Heart right ventricle (tissue), 16 donors: Measurements from ENCODE around the gene DLX2. TPM values are rescaled to one million over a fixed set of nuclear protein-coding genes. Genes with fewer than 3 reads are reported as not detected.

Experiments used
- ATAC-seq, 8 donors: fragments of 200-7000 bp; cut with Tn5 transposase; one replicate each; pipeline ENCODE4 v1.9.1; 2020; ENCODE audit warnings: mild to moderate bottlenecking in 8 of 8, moderate library complexity in 8 of 8, moderate number of reproducible peaks in 1 of 8
- DNase-seq, 2 donors: peaks; one replicate each; pipeline ENCODE4 v3.0.0-alpha.2; 2020
- H3K27ac ChIP-seq, 10 donors: fragments of 200-600 bp; sonication (generic) in 2 of 10; one replicate each; pipeline versions ENCODE4 v1.5.0 to v1.8.0; 2020 to 2022; ENCODE audit warnings: mild to moderate bottlenecking in 3 of 10
- H3K27me3 ChIP-seq, 7 donors: fragments of 200-600 bp; one replicate each; pipeline ENCODE4 v1.8.0; 2021 to 2022; ENCODE audit warnings: mild to moderate bottlenecking in 2 of 7
- H3K36me3 ChIP-seq, 9 donors: fragments of 200-600 bp; sonication (generic) in 1 of 9; one replicate each; pipeline versions ENCODE4 v1.5.0 to v1.8.0; 2020 to 2022; ENCODE audit warnings: mild to moderate bottlenecking in 2 of 9
- H3K4me1 ChIP-seq, 9 donors: fragments of 200-600 bp; sonication (generic) in 1 of 9; one replicate each; pipeline versions ENCODE4 v1.5.0 to v1.8.0; 2020 to 2022; ENCODE audit warnings: mild to moderate bottlenecking in 4 of 9
- H3K4me3 ChIP-seq, 10 donors: fragments of 200-600 bp; sonication (generic) in 2 of 10; one replicate each; pipeline versions ENCODE4 v1.5.0 to v1.8.0; 2020 to 2022; ENCODE audit warnings: mild to moderate bottlenecking in 7 of 10, moderate library complexity in 2 of 10
- H3K9me3 ChIP-seq, 11 donors: fragments of 200-600 bp in 10 of 11; sonication (generic) in 2 of 11; one replicate each; pipeline versions ENCODE4 v1.5.0 to v1.8.0; 2013 to 2022; ENCODE audit warnings: mild to moderate bottlenecking in 2 of 11, control low read depth in 1 of 11, moderate library complexity in 1 of 11
- WGBS, 2 donors: extraction: QIAGEN DNeasy Blood & Tissue Kit; methylation state at CpG; one replicate each; pipeline ENCODE4 v1.1.7; 2013; ENCODE audit warnings: inconsistent platforms in 1 of 2; 5-methylcytosine and 5-hydroxymethylcytosine counted together
- intact Hi-C, 10 donors: fragments of 100-400 bp; cut with DNase I; formaldehyde crosslinking; loops; one replicate each; pipeline versions ENCODE4 v1.11.1 to v1.14.2; 2022
- polyA plus RNA-seq, 2 donors: library from polyadenylated mRNA; stranded (reverse); fragments of 200-250 nt; gene quantifications; one replicate each; pipeline ENCODE4 v1.2.3, GENCODE V29; 2013
- total RNA-seq, 10 donors: library from RNA; stranded (reverse); fragmentation: NEBNext Ultra II Directional in 3 of 10; extraction: Animal tissue kit (Norgen Biotek cat#: 25700) in 3 of 10; gene quantifications; one replicate each; pipeline versions ENCODE4 v1.2.1 to v1.2.4, GENCODE V29; 2021 to 2023
- TF ChIP-seq, protein P1 (sequence below), 9 donors: fragments of 200-600 bp; sonication (generic) in 2 of 9; IDR thresholded peaks; one replicate each; pipeline versions ENCODE4 v1.5.0 to v1.8.0; 2021 to 2022; ENCODE audit warnings: antibody characterized with exemption in 9 of 9, mild to moderate bottlenecking in 5 of 9, moderate library complexity in 1 of 9
- donor health status: Arrhythmogenic right ventricular cardiomyopathy.
- donor health status: ischemic (EF 13 %, LVEDD 7.1; RV severe dilation, severe dysfunction).
- donor health status: healthy with polysubstance abuse.
- donor health status: DM: no; HTN: yes; CAD: no.
- donor health status: DM: no; HTN: no; CAD: no.
- donor health status: ischemic (EF 25% LVEDD 6.9; RV normal size, moderate dysfunction).
- donor health status: ischemic (EF 25% LVEDD 5.7; RV mildly dilated, moderate dysfunction).
- donor health status: healthy.
- donor health status: DM: yes; HTN: yes; CAD: no.
- donor health status: Ischemic cardiomyopathy.
- donor health status: ischemic (EF 35%, LVEDD 5.7; RV mildly dilated, moderate dysfunction).
- donor health status: nonischemic (EF 11% LVEDD 7.7; RV severe dilation, severe dysfunction).
- donor health status: DM: yes; HTN: yes; CAD: no.
- donor health status: PGD.
- donor health status: ischemic (EF 29% LVEDD 5.4; RV normal size, mild dysfunction).
- donor health status: nonischemic (EF 23%, LVEDD 6.1; RV moderate dilation, normal function).

Gene DLX2
- total and polyA plus RNA-seq, 12 donors: 0.11 TPM; not detected in 11

DNA sequence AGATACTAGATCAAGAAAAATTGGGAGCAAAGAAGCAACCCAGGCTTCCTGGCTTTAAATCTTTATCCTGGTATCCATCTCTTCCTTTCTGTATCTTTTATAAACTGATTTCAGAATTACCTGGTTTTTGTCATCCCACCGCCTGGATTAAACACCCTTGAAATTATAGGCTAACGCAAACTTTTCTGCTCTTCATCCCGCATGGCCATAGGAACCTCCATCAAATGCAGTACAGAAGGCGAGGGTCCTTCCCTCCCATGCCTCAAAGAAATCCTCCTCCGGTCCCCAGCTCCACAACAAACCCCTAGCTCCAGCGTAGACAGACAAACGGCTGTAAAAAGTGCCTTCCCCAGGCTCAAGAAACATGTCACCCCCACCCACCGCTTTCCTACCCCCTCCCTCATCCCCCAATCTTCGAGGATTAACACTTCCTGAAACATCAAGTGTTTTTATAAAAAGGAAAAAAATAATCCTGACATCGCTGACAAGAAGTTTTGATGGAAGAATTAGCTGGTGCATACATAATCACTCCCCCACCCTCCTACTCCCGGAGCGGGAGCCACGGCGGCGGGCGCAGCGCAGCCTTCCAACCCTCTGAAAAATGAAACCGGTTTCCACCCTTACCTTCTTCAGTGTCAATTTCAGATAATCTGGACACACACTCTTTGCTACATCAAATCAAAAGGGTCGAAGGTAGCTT lies 9.8 kb downstream of the DLX2 start:
- Histone ChIP-seq H3K27ac (no peak overlapping the region), H3K4me3 (no peak overlapping the region), H3K36me3 (no peaks in the 10 kb centered on the region), H3K4me1 (peaks cover 18 to 56% (median 37%) of the 10 kb centered on the region in 9 donors), H3K27me3 (peaks cover 97 to 100% (median 100%) of the 10 kb centered on the region in 7 donors), H3K9me3 (no peaks in the 10 kb centered on the region)
- WGBS, 2 donors: 7 to 10% methylated on average over 19 of the region's 19 CpGs
- TF ChIP-seq, protein P1, sequence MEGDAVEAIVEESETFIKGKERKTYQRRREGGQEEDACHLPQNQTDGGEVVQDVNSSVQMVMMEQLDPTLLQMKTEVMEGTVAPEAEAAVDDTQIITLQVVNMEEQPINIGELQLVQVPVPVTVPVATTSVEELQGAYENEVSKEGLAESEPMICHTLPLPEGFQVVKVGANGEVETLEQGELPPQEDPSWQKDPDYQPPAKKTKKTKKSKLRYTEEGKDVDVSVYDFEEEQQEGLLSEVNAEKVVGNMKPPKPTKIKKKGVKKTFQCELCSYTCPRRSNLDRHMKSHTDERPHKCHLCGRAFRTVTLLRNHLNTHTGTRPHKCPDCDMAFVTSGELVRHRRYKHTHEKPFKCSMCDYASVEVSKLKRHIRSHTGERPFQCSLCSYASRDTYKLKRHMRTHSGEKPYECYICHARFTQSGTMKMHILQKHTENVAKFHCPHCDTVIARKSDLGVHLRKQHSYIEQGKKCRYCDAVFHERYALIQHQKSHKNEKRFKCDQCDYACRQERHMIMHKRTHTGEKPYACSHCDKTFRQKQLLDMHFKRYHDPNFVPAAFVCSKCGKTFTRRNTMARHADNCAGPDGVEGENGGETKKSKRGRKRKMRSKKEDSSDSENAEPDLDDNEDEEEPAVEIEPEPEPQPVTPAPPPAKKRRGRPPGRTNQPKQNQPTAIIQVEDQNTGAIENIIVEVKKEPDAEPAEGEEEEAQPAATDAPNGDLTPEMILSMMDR (IDR thresholded peaks at IDR 0.05): no peak
- DNase-seq: no peak
- intact Hi-C loops: no loop called here
- ATAC-seq: no peak

DNA sequence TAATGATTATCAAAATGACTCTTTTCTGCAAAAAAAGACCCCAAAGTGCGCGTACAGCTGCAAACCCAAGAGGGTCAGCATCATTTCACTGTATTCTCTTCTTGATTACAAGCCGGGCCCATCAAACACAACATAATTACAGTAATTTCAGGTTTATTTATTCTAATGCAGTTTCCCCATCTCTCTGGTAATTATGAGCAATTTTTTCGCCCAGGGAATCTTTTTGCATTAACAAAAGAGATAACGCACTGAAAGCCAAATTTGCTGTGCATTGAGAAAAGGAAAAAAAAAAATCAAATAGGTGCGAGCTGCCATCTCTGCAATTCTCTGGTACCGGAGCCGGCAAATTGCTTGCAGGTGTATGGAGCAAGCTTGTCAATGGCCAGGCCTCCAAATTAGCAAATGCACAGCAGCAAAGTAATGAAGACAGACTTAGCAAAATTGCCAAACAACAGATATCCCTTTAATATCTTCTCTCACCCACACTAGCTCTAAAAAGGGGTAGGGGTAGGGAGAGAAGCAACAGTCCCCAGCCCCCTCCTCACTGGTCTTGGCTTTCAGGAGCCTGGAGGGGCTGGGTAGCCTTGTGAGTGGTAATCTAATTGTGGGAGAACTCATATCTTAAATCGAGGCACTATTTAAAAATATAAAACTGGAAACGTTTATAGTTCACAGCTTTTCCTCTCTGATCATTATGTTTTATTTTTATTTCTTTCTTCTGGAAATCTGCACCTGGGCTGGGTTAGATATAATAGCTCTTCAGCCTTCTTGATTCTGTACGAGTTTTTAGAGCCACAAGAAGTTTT lies 10.7 kb downstream of the DLX2 start:
- Histone ChIP-seq H3K27me3 (peaks cover 97 to 100% (median 100%) of the 10 kb centered on the region in 7 donors), H3K4me3 (no peak overlapping the region), H3K4me1 (peaks cover 16 to 58% (median 33%) of the 10 kb centered on the region in 9 donors), H3K9me3 (no peaks in the 10 kb centered on the region), H3K36me3 (no peaks in the 10 kb centered on the region), H3K27ac (no peak overlapping the region)
- intact Hi-C loops: no loop called here
- ATAC-seq: no peak
- DNase-seq: no peak
- WGBS, 2 donors: 13 to 20% methylated on average over 11 of the region's 11 CpGs
- TF ChIP-seq, protein P1 (IDR thresholded peaks at IDR 0.05): no peak

DNA sequence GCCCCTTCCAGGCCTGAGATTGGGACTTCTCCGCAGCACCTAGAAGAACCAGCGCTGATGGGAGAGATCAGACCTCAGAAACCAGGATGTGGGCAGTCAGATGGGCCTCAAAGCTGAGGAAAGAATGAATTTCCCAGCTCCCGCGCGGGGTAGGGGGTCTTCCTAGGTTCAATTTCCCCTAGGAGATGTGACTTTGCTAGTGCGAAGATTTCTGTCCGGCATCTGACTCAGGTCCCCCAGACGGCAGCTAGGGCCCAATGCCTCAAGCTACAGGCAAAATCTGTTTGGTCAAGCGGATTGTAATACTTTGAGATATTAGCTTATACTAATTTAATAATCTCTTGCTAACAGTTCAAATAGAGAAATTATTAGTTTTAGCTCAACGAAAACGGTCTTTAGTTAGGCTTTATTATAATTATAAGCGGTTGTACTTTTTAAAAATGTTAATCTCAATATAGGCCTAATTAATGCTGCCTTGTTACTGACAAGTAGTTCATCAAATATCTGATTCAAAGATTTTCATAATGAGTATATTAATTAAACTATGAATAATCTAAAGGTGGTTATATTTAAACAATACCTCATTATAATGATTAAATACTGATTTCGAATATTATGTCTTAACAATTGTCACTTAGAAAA lies 11.6 kb downstream of the DLX2 start:
- no peak overlapping the region for H3K27ac ChIP-seq
- DNase-seq (no peak), ATAC-seq (no peak)
- H3K36me3 ChIP-seq: peaks cover 0 to 7% (median 0%) of the 10 kb centered on the region in 9 donors
- intact Hi-C loops: no loop called here
- H3K27me3 ChIP-seq: peaks cover 97 to 100% (median 100%) of the 10 kb centered on the region in 7 donors
- no peaks in the 10 kb centered on the region for H3K9me3 ChIP-seq
- no peak overlapping the region for H3K4me3 ChIP-seq
- TF ChIP-seq, protein P1 (IDR thresholded peaks at IDR 0.05): no peak
- 8 to 15% methylated on average over 13 of the region's 13 CpGs for WGBS, 2 donors
- peaks cover 9 to 58% (median 33%) of the 10 kb centered on the region in 9 donors for H3K4me1 ChIP-seq
